Kidney (tissue), 14 donors: ENCODE results near the gene B3GNT5. TPM values are rescaled to one million over a fixed set of nuclear protein-coding genes. Genes with fewer than 3 reads are reported as not detected.

ENCODE experiments used
- DNase-seq, 5 donors: peaks; one replicate each; pipeline ENCODE4 v3.0.0-alpha.2; 2013 to 2020
- FAIRE-seq: peaks from 2 replicates; lab custom pipeline; 2012; peaks lifted over from hg19 to GRCh38; lab: Jason Lieb, UNC
- H3K27ac ChIP-seq, 2 donors: one replicate each; pipeline ENCODE4 v1.7.0; 2013; ENCODE audit warnings: low read depth in 2 of 2, low read length in 2 of 2, inconsistent platforms in 1 of 2
- H3K27me3 ChIP-seq: one replicate; pipeline ENCODE4 v1.7.1; 2013; ENCODE audit warnings: low read length, inconsistent platforms; ENCODE audit not compliant: control insufficient read depth, insufficient read depth
- H3K36me3 ChIP-seq, 3 donors: one replicate each; pipeline versions ENCODE4 v1.7.0 to v1.7.1; 2013; ENCODE audit warnings: low read length in 3 of 3, control low read depth in 1 of 3, inconsistent platforms in 1 of 3; ENCODE audit not compliant: insufficient read depth in 3 of 3, control insufficient read depth in 2 of 3
- H3K4me1 ChIP-seq, 3 donors: one replicate each; pipeline versions ENCODE4 v1.7.0 to v1.7.1; 2013; ENCODE audit warnings: low read length in 3 of 3, inconsistent platforms in 1 of 3, low read depth in 1 of 3; ENCODE audit not compliant: control insufficient read depth in 2 of 3, insufficient read depth in 2 of 3
- H3K4me3 ChIP-seq, 3 donors: one replicate each; pipeline versions ENCODE4 v1.7.0 to v1.8.1; 2013; ENCODE audit warnings: low read length in 3 of 3, control low read depth in 1 of 3, inconsistent platforms in 1 of 3
- H3K9ac ChIP-seq, 3 donors: one replicate each; pipeline versions ENCODE4 v1.7.0 to v1.7.1; 2013; ENCODE audit warnings: low read length in 3 of 3, control low read depth in 1 of 3, inconsistent platforms in 1 of 3
- H3K9me3 ChIP-seq, 3 donors: one replicate each; pipeline versions ENCODE4 v1.7.0 to v1.7.1; 2013; ENCODE audit warnings: low read length in 3 of 3, control low read depth in 1 of 3, inconsistent platforms in 1 of 3; ENCODE audit not compliant: control insufficient read depth in 2 of 3, insufficient read depth in 1 of 3
- intact Hi-C: fragments of 100-400 bp; cut with DNase I; formaldehyde crosslinking; loops from one replicate; pipeline ENCODE4 v1.11.1; 2022
- polyA plus RNA-seq: library from polyadenylated mRNA; stranded (reverse); fragments of 350-450 nt; fragmentation: Illumina TruSeq; extraction: RNeasy Lipid Tissue Mini Kit (QIAGEN cat#74804); gene quantifications from one replicate; pipeline ENCODE4 v1.2.3, GENCODE V29; 2014; ENCODE audit warnings: low read depth, low replicate concordance; ENCODE audit not compliant: insufficient read depth
- total RNA-seq: library from RNA; stranded (reverse); fragmentation: NEBNext Ultra II Directional; extraction: Animal tissue kit (Norgen Biotek cat#: 25700); gene quantifications from one replicate; pipeline ENCODE4 v1.2.1, GENCODE V29; 2021
- TF ChIP-seq, protein P1 (sequence below): IDR thresholded peaks from 3 replicates; pipeline ENCODE4 v1.5.1; 2012; ENCODE audit warnings: mild to moderate bottlenecking, moderate library complexity, borderline replicate concordance; ENCODE audit not compliant: insufficient read depth; ENCODE audit errors: extremely low read depth
- donor health status: control.
- donor health status: control.
- donor health status: control.
- donor health status: control.
- donor health status: control.
- donor health status: DM: yes; HTN: yes; CAD: no.
- donor health status: Normal renal cell carcinoma (clear cell type).

B3GNT5 gene
- total and polyA plus RNA-seq, 2 donors from 2014 or later: 2.4 to 9.9 TPM

DNA sequence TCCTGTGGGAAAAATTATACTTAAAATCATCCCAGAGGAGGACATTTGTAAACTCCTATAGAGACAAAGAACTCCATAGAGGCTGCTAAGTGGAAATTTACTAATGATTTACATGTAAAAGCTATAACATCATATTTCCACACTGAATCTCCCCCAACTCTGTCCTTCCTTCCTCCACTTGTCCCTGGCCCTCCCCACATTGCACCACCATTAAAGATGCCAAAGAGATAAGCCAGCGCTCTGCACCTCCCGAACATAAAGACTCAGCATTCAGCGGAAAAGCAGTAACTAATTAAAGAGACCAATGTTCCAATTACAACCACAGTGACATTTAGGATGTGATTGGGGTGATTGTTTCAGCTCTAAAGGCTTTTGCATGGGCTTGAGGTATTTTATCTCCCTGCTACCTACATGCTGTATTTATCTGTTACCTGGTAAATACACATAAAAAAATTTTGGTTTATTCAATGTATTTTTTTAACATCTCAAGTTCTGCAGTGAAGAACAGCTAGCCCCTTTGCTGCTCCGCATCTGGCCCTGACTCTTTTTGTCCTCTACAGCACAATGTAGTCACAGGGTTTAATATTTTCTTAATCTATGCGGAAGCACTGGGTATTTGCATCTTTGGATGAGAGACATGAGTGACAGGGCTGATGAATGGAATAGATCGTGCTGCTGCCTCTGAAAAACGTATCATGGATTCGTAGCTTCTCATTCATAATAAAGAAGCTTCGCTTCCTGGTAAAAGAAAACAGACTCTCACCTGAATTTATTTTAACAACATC is 35.3 kb upstream of the B3GNT5 start:
- TF ChIP-seq, protein P1, sequence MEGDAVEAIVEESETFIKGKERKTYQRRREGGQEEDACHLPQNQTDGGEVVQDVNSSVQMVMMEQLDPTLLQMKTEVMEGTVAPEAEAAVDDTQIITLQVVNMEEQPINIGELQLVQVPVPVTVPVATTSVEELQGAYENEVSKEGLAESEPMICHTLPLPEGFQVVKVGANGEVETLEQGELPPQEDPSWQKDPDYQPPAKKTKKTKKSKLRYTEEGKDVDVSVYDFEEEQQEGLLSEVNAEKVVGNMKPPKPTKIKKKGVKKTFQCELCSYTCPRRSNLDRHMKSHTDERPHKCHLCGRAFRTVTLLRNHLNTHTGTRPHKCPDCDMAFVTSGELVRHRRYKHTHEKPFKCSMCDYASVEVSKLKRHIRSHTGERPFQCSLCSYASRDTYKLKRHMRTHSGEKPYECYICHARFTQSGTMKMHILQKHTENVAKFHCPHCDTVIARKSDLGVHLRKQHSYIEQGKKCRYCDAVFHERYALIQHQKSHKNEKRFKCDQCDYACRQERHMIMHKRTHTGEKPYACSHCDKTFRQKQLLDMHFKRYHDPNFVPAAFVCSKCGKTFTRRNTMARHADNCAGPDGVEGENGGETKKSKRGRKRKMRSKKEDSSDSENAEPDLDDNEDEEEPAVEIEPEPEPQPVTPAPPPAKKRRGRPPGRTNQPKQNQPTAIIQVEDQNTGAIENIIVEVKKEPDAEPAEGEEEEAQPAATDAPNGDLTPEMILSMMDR: no peak
- H3K36me3 ChIP-seq: no peaks in the 10 kb centered on the region
- intact Hi-C loops: no loop called here
- no peaks in the 10 kb centered on the region for H3K4me1 ChIP-seq
- no peak overlapping the region for H3K27ac ChIP-seq
- H3K4me3 ChIP-seq: no peak overlapping the region
- no peak for FAIRE-seq
- no peaks in the 10 kb centered on the region for H3K9me3 ChIP-seq
- no peaks in the 10 kb centered on the region for H3K27me3 ChIP-seq
- no peak for DNase-seq
- no peak overlapping the region for H3K9ac ChIP-seq

DNA sequence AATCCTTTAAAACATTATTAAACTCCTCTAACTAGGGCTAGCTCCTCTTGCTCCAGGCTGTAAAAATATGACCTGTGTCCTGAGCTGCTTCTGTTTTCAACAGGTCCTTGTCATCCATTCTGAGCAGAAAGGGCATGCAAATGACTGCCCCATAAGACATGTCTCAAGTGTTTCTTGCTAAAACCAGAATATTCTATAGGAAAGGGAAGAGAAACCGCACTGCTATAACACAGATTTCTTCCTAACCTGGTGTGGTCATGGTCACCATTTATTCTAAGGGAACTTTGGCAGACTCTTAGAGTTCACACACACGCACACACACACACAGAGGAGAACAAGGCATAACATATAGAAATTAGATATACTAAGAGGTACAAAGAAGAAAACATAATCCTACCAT is 34.2 kb upstream of the B3GNT5 start:
- no peak for DNase-seq
- intact Hi-C loops: no loop called here
- FAIRE-seq: no peak

DNA sequence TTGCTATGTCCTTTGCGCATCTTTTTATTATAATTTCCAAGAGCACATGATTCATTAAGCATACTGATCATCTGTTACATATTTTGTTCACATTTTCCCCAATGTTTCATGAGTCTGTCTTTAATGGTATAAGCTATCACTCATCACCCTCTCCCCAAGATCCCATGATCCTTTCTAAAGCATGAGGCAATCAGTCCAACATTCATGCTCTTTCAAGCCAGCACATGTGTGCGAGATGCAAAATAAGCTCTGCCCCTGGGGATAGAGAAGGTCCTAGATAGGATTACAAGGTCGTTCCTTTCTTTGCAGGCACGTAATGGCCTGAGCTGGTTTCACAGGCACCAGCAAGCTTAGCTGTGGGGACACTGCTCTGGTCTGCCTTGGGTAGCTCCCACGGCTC is 32.2 kb upstream of the B3GNT5 start:
- no peaks in the 10 kb centered on the region for H3K36me3 ChIP-seq
- DNase-seq (no peak), FAIRE-seq (no peak)
- H3K4me1 ChIP-seq: no peaks in the 10 kb centered on the region
- no peak overlapping the region for H3K4me3 ChIP-seq
- no peak overlapping the region for H3K9ac ChIP-seq
- H3K27me3 ChIP-seq: no peaks in the 10 kb centered on the region
- H3K27ac ChIP-seq: no peak overlapping the region
- intact Hi-C loops: no loop called here
- H3K9me3 ChIP-seq: no peaks in the 10 kb centered on the region
- TF ChIP-seq, protein P1: no peak

More for the DNA sequence above, 34.2 kb upstream of the B3GNT5 start:
- TF ChIP-seq, protein P1: no peak
- Histone ChIP-seq H3K9ac (no peak overlapping the region), H3K36me3 (no peaks in the 10 kb centered on the region), H3K4me1 (no peaks in the 10 kb centered on the region), H3K9me3 (no peaks in the 10 kb centered on the region), H3K4me3 (no peak overlapping the region), H3K27ac (no peak overlapping the region), H3K27me3 (no peaks in the 10 kb centered on the region)
